PC-9 (cell line): ENCODE results near the gene EPHB2.

ENCODE experiments used
- EZH2 ChIP-seq: fragments of 200-600 bp; sonication (generic); IDR thresholded peaks from 2 replicates; pipeline ENCODE4 v1.8.0; 2017; ENCODE audit warnings: antibody characterized with exemption, low read depth
- TF ChIP-seq, protein P1 (sequence below): fragments of 200-600 bp; sonication (generic); conservative IDR thresholded peaks from 2 replicates; pipeline ENCODE4 v1.6.1; 2017; ENCODE audit warnings: mixed run types, antibody characterized with exemption, mild to moderate bottlenecking, moderate library complexity

DNA sequence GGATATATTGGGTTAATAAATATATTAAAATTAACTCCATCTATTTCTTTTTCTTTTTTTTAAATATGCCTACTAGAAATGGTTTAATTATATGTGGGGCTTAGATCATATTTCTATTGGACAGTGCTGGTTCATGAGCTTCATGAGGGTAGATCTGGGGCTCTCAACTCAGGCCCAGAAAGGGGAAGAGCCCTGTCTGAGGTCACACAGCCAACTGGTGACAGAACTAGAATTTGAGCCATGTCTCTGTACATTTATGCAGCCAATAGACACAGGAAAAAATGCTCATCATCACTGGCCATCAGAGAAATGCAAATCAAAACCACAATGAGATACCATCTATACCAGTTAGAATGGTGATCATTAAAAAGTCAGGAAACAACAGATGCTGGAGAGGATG is 5.1 kb upstream of the EPHB2 start:
- TF ChIP-seq, protein P1, sequence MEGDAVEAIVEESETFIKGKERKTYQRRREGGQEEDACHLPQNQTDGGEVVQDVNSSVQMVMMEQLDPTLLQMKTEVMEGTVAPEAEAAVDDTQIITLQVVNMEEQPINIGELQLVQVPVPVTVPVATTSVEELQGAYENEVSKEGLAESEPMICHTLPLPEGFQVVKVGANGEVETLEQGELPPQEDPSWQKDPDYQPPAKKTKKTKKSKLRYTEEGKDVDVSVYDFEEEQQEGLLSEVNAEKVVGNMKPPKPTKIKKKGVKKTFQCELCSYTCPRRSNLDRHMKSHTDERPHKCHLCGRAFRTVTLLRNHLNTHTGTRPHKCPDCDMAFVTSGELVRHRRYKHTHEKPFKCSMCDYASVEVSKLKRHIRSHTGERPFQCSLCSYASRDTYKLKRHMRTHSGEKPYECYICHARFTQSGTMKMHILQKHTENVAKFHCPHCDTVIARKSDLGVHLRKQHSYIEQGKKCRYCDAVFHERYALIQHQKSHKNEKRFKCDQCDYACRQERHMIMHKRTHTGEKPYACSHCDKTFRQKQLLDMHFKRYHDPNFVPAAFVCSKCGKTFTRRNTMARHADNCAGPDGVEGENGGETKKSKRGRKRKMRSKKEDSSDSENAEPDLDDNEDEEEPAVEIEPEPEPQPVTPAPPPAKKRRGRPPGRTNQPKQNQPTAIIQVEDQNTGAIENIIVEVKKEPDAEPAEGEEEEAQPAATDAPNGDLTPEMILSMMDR: no peak
- no peak for TF ChIP-seq EZH2
